NCI-H82 (cell line): ENCODE data around the gene MFSD11.
"Not testable (repeated sequence)": the region's sequence is repeated elsewhere in the genome, so short reads cannot be mapped to it uniquely, and the experiment has no call there.

Experiments used
- DNase-seq: peaks from one replicate; lab custom pipeline; 2025; lab: John Stamatoyannopoulos, UW

MFSD11 gene

GRCh38 chr17:76797241-76797840 lies 59.4 kb downstream of the MFSD11 start:
- DNase-seq: no peak

- DNase-seq: no peak
Measured at GRCh38 chr17:76801706-76802105, 63.8 kb downstream of the MFSD11 start.

GRCh38 chr17:76805319-76805718 lies 67.4 kb downstream of the MFSD11 start:
- no peak for DNase-seq

GRCh38 chr17:76806151-76806550 lies 68.2 kb downstream of the MFSD11 start:
- DNase-seq: not testable (repeated sequence)

- DNase-seq: not testable (repeated sequence)
Measured at GRCh38 chr17:76806767-76807166, 68.8 kb downstream of the MFSD11 start.

GRCh38 chr17:76808326-76808725 lies 70.4 kb downstream of the MFSD11 start:
- DNase-seq: no peak

DNA sequence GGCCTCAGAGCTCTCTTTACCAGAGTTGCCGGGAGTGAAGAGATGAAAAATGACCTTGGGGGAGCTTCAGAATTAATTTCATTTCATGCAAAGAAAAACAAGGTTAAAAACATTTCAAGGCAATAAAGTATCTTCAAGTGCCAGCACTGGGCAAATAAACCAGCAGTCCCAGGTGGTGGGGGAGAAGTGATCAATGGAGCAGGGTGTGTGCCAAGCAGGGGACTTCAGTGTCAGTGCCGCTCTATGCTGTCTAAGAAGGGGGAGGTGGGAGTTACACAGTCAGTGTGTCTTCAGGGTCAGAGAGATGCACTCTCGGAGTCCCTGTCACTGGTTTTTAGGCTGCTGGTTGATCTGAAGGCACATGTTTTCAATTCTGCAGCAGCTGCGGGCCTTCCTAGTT lies 73.0 kb downstream of the MFSD11 start:
- DNase-seq: peak; percentile 42

- no peak for DNase-seq
Measured at GRCh38 chr17:76811834-76812233, 73.9 kb downstream of the MFSD11 start.

DNA sequence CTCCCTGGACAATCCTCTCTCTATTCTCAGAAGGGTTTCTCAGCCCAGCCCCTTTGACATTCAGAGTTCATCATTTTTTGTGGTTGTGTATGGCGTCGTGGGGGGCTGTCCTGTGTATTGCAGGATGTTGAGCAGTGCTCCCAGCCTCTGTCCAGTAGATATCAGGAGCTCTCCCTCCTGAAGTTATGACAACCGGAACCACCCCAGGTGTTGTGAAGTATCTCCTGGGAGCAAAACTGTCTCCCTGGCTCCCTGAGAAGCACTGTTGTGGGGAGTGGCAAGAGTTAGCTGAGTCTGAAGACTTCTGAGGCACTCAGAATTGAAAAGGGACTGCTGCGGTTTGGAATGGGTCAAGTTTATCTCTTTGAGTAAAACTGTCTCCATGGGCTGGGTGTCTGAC lies 74.3 kb downstream of the MFSD11 start:
- DNase-seq: no peak

DNA sequence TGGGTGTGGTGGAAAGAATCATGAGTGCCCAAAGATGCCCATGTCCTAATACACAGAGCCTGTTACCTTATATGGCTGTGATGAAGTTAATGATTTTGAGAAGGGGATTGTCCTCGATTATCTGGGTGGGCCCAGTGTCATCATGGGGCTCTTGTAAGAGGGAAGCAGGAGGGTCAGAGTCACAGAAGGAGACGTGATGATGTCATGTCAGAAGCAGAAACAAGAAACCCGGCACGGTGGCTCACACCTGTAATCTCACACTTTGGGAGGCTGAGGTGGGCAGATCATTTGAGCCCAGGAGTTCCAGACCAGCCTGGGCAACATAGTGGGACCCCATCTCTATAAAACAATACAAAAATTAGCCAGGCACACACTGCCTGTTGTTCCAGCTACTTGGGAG lies 75.0 kb downstream of the MFSD11 start:
- no peak for DNase-seq

DNA sequence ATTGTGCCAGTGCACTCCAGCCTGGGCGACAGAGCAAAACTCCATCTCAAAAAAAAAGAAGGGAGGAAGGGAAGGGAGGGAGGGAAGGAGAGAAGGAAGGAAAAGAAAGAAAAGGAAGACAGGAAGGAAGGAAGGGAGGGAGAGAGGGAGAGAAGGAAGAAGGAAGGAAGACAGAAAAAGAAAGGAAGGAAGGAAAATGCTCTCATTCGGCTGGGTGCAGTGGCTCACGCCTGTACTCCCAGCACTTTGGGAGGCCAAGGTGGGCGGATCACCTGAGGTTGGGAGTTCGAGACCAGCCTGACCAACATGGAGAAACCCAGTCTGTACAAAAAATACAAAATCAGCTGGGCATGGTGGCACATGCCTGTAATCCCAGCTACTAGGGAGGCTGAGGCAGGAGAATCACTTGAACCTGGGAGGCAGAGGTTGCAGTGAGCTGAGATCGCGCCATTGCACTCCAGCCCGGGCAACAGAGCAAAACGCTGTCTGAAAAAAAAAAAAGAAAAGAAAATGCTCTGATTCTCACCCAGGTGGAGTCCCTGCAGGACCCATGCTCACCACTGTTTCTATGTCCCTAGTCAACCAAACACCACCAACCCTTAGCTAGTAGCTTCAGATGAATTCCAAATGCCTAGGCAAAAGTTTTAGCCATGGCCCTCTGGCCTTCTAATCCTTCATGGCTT lies 78.1 kb downstream of the MFSD11 start:
- not testable (repeated sequence) for DNase-seq

- DNase-seq: peak; percentile 79
Measured at GRCh38 chr17:76816590-76817135, 78.7 kb downstream of the MFSD11 start.

DNA sequence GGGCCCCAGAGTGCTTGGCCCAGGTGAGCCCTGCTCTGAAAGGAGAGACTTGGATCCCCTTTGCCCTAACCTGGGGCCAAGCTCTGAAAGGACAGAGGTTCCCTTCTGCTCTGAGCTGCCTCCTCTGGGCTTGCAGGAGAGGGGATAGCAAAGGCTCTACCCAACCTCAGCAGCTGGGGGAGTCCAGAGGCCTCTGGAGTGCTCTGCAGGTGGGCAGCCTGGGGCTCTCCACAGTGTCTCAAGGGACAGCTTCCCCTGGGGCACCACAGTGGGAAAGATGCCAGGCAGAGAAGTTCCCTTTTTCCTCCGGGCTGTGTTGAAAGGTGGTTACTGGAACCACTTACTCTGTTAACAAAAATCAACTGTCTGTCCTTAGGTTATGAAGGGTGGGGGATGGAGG lies 82.1 kb downstream of the MFSD11 start:
- no peak for DNase-seq

DNA sequence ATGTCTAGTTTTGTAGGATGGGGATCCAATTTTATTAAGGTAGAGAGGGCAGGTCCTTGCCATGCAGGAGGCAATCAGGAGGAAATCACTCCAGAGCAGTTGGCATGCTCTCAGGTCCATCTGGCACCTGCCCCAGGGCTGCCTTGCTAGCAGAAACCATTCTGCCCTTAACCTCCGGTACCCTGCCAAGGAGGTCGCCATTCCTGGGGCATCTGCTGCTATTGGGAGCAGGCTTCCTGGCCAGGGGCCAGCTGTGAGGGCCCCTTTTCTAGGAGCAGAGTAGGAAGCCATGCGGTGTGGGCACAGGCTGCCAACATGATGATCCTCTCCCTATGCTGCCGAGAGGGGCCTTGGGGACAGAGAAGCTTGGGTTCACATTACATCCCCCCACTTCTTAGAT lies 82.6 kb downstream of the MFSD11 start:
- DNase-seq: no peak

DNA sequence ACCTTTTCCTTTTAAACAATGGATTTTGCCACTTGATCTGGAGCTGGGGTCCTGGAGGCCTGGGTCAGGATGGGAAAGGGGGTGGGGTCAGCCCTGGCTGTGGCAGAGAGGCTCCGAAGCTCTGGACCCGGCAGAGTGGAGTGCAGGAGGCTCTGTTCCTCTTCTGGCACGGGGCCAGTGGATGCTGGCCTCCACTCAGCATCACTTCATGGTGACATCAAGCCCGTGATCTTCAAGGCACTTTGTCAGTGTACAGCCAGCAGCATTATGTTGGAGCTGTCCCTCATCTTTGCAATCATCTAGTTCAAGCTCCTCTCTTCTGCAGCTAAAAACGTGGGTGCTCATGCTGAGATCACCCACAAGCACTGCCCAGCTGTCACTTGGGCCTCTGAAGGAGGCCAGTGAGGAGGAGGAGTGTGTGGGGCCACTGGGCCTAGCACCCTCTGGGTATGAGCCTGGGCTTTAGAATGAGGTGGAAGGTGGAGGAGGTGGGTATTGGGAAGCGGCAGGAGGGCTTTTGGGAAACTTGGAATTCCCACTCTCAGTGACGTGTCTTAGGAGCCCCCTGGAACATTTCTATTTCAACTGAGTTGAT lies 84.4 kb downstream of the MFSD11 start:
- DNase-seq: no peak

DNA sequence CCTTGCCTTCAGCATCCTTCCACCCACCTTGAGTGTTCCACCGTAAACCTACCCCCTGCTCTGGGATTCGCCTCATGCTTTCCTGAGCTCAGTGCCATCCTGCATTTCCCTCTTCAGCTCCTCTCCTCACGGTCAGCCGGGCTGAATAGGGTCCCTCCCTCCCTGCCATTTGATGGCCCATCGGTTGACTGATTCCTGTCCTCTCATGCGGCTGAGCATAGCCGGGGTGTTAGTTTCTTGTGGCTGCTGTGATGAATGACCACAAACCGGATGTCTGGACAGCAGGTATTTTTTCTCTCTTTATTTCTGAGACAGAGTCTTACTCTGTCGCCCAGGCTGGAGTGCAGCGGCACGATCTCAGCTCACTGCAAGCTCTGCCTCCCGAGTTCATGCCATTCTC lies 86.2 kb downstream of the MFSD11 start:
- DNase-seq: no peak

GRCh38 chr17:76826330-76827068 lies 88.6 kb downstream of the MFSD11 start:
- DNase-seq: no peak

- DNase-seq: no peak
Measured at GRCh38 chr17:76827736-76828135, 89.8 kb downstream of the MFSD11 start.
